SK-N-SH treated with all-trans-retinoic acid at 6 μM for 48 hours (cell line): ENCODE measurements around the gene AOPEP.

Experiments
- PATZ1 ChIP-seq: fragments of 250-450 bp; sonication (Bioruptor Pico); IDR thresholded peaks from 2 replicates; pipeline ENCODE4 v1.8.0; 2020; ENCODE audit warnings: mild to moderate bottlenecking, moderate library complexity, borderline replicate concordance
- RARB ChIP-seq: fragments of 250-450 bp; sonication (Bioruptor Pico); IDR thresholded peaks from 2 replicates; pipeline ENCODE4 v1.8.0; 2021; ENCODE audit warnings: mild to moderate bottlenecking, moderate library complexity
- TCF4 ChIP-seq: fragments of 250-450 bp; sonication (Bioruptor Pico); IDR thresholded peaks from 2 replicates; pipeline ENCODE4 v1.8.0; 2021; ENCODE audit warnings: mild to moderate bottlenecking, moderate library complexity, borderline replicate concordance
- ZFP30 ChIP-seq: fragments of 450-650 bp; formaldehyde crosslinking; IDR thresholded peaks from 2 replicates; pipeline ENCODE4 v1.5.0; 2022; ENCODE audit warnings: mild to moderate bottlenecking, moderate library complexity

DNA sequence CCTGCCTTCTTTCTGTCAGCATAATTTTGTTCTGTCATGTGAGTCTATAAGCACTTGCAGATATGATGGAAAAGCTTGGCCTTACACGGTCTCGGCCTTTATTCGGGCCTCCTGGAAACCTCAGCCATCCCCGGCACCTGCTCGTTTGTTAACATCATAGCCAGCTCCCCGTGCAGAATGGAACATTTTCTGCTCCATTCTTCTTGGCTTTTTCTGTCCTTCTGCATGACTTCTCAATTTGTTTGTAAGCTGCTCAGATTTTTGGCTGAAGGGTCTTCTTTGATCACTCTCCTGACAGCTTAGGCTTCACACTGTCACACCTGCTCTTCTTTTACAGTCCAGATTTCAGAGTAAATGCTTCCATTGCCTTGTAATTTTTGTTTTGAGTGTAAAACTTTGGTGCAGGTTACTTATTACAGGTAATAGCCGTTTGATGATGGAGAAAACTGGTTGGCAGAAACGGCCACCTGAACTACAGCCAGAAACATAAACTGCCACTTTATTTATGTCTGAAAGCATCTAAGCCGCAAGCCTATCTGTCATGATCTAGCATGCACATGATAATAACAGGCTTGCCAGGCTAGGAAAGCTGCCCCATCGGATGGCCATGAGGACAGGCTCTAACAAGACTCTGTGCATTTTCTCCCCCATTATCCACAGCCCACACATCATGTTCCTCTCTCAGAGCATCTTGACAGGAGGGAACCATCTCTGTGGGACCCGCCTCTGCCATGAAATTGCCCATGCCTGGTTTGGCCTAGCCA, 197.0 kb downstream of the AOPEP start:
- TF ChIP-seq TCF4 (CRISPR knock-in tag) (no peak), RARB (CRISPR knock-in tag) (no peak), ZFP30 (CRISPR knock-in tag) (no peak), PATZ1 (no peak)
